Hematopoietic multipotent progenitor cell treated with erythropoietin and hydrocortisone succinate and interleukin-3 and kit ligand, for 17 days (in vitro differentiated cells): Measurements from ENCODE around the gene VMAC.
"Not testable (repeated sequence)": the region's sequence is repeated elsewhere in the genome, so short reads cannot be mapped to it uniquely, and the experiment has no call there.

ENCODE experiments used
- DNase-seq: peaks from one replicate; pipeline ENCODE4 v3.0.0-alpha.2; 2015; ENCODE audit warnings: low spot score

The VMAC gene

GRCh38 chr19:5904352-5905113 is at the start of gene VMAC:
VMAC (plus strand) TSS chr19:5904872; CDS start chr19:5904891, 19 bp downstream.
- peak; percentile 100 for DNase-seq

DNA sequence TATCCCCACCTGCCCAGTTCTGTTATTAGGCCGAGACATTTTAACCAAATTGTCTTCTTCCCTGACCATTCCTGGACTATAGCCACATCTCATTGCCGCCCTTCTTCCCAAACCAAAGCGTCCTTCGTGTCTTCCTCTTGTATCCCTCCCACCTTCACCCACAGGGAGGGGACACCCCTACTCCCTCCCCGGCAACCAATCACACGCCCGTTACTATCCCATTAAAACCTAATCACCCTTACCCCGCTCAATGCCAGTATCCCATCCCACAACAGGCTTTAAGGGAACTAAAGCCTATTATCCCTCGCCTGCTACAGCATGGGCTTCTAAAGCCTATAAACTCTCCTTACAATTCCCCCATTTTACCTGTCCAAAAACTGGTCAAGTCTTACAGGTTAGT is 49.5 kb upstream of the VMAC start:
- DNase-seq, result not testable (repeated sequence)

- no peak for DNase-seq
These were observed 47.2 kb upstream of the VMAC start for GRCh38 chr19:5857203-5858081.

GRCh38 chr19:5863030-5863665 is 41.5 kb upstream of the VMAC start:
- no peak for DNase-seq

DNA sequence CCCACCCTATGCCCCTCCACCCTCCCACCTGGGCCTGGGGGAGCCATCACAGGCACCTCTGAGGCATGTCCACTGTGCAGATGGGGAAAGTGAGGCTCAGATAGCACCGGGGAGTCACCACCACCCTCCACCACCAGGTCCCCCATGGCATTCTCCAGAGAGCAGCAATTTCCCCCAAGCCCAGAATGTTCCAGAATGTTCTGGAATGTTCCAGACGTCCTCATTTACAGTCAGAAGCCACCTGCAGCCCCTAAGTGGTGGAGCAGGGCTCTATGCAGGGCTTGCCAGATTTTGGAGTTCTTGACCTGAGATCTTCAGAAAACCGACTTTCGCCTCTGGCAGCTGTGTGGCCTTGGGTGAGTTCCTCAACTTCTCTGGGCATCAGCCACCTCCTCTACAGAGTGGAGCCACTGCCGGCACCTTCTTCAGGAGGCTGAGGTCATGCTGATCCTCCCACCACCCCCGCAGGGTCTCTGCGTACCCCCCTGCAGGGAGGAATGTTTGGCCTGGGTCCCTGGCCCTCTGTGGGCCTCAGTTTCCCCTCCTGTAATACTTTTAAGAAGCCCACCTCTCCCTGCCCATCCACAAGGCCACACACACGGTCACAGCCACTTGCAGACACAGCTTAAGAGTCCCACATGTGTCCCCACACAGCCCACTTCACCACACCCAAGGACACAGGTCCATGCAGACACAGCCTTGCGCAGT is 40.5 kb upstream of the VMAC start:
- DNase-seq, result no peak

DNA sequence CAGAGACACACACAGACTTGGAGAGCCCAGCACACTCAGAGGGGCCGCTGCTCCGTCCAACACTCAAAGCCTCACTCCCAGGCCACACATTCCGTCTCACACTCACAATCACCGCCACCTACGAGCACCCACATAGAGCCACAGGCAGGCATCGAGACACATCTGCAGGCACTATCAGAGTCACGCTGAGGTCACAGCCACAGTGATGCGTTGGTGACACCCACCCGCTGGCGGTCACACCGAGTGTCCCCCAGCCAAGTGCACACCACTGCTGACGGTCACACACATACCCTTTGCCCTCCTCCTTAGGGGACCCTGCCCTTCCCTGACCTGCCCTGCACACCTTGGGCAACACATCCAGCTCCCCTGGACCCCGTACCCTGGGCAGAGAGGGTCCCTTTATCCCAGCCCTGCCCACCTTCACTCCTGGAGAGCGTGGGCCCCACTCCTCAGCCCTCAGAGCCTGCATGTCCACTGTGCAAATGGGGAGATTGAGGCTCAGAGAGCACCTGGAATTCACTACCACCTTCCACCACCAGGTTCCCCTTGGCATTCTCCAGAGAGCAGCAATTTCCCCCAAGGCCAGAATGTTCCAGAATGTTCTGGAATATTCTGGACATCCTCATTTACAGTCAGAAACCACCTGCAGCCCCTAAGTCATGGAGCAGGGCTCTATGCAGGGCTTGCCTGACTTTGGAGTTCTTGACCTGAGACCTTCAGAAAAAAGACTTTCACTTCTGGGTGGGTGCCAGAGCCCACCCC is 39.8 kb upstream of the VMAC start:
- peak; percentile 10 for DNase-seq

- DNase-seq, result no peak
These were observed 38.9 kb upstream of the VMAC start for GRCh38 chr19:5865772-5866171.

DNA sequence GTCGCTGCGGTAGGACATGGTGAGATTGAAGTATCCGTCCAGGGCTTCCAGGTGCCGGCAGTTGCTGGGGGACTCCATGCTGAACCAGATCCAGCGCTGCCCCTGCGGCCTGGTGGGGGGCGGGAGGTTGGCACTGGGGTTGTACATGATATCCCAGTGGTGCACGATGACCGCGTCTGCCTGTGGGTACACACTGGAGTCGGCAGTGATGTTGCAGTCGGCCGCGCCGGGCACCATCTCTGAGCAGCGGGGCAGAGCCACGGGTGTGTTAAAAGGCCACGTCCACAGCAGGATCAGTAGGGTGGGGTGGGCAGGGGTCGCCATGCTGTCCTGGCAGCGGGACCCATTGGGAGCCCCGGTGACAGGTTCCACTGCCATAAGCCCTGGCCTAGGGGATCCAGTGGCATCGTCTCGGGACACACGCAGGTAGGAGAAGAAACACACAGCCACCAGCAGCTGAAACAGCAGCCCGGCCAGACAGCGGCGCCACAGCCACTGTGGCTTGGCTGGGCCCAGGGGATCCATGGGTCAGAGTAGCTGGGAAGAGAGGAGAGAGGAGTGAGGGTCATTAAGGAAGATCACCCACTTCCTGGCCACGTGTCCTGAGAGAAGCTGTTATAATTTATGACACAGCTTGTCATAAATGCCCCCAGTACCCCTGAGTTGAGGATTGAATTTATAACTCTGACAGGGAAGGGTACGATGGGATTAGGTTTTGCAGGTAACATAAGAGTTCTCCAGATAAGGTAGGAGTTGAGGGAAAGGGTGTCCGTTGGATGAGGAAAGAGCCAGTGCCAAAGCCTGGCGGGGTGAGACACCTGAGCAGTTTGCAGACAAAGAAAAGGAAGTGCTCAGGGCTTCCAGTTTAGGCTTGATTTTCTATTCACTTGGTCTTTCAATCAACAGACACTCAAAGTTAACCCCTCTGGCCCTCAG is 37.2 kb upstream of the VMAC start:
- DNase-seq, result no peak

GRCh38 chr19:5870986-5871394 is 33.7 kb upstream of the VMAC start:
- no peak for DNase-seq

DNA sequence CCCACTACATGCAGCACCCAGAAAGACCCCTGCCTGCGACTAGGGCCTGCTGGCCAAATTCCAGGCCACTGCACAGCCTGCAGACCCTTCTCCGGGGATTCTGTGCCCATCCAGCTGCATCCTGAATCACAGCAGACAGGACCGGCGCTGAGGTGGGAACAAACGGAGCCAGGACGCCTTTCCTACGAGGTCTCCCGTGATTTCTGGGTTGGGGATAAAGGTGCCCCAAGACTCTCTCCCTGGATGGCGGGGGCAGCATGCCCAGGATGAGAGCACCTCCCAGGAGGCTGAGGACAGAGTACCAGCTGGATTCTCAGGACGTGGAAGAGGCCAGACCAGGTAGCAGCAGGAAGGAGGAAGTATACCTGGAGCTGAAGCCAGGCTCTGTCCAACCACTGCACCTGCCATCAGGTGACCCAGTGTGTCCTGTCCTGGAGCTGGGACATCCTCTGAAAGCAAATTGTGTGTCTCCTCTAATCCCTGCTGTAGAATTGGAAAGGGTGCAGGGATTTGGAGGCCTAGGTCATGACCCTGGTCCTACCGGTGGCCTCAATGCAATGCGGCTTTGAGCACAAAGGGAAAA is 31.0 kb upstream of the VMAC start:
- no peak for DNase-seq

GRCh38 chr19:5874496-5874895 is 30.2 kb upstream of the VMAC start:
- DNase-seq, result not testable (repeated sequence)

DNA sequence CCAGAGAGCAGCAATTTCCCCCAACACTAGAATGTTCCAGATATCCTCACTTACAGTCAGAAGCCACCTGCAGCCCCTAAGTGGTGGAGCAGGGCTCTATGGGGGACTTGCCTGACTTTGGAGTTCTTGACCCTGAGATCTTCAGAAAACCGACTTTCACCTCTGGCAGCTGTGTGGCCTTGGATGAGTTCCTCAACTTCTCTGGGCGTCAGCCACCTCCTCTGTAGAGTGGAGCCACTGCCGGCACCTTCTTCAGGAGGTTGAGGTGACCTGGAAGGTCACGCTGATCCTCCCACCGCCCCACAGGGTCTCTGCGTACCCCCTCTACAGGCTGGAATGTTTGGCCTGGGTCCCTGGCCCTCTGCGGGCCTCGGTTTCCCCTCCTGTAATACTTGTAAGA is 27.2 kb upstream of the VMAC start:
- DNase-seq, result no peak

GRCh38 chr19:5877882-5878281 is 26.8 kb upstream of the VMAC start:
- DNase-seq, result no peak

DNA sequence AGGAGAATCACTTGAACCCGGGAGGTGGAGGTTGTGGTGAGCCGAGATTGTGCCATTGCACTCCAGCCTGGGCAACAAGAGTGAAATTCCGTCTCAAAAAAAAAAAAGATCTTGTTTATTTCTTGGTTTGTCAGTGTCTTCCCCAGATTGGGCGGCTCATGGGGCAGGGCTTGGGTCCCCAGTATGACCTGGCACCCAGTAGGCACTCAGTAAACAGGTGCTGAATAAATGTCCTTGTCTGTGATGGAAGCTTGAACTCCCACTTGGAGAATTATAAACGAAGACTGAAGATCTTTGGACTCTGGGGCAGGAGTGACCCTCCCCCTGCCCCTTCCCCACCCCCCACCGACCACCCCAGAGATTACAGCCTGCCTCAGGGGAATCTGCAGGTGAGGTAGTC is 24.5 kb upstream of the VMAC start:
- no peak for DNase-seq

- DNase-seq, result no peak
These were observed 24.0 kb upstream of the VMAC start for GRCh38 chr19:5880604-5881078.

DNA sequence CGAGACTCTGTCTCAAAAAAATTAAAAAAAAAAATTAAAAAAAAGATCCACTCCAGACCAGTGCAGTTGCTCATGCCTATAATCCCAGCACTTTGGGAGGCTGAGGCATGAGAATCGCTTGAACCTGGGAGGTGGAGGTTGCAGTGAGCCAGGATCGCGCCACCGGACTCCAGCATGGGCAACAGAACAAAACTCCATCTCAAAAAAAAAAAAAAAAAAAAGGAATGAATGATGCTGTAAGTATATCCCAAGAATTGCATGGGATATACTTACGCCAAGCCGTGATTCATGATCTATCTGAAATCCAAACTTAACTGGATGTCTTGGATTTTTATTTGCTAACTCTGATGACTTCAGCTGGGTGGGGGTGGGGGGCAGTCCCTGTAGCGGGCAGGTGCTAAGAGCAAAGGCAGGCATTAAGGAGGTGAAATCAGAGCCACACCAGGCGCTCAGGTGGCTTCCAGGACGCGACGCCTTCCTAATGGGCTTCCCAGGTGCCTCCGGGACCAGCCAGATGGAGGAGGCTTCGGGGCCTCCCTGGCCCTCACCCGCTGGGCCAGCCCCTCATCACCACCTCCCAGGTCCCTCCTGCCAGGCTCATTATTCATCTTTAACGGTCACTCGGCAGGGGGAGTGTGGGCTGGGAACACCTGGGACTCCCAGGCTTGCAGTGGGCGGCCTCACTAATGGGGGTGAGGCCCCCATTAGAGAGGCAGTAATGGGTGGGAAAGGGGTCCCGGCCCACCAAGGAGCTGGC is 23.0 kb upstream of the VMAC start:
- no peak for DNase-seq

- DNase-seq, result no peak
These were observed 22.2 kb upstream of the VMAC start for GRCh38 chr19:5882421-5882968.

DNA sequence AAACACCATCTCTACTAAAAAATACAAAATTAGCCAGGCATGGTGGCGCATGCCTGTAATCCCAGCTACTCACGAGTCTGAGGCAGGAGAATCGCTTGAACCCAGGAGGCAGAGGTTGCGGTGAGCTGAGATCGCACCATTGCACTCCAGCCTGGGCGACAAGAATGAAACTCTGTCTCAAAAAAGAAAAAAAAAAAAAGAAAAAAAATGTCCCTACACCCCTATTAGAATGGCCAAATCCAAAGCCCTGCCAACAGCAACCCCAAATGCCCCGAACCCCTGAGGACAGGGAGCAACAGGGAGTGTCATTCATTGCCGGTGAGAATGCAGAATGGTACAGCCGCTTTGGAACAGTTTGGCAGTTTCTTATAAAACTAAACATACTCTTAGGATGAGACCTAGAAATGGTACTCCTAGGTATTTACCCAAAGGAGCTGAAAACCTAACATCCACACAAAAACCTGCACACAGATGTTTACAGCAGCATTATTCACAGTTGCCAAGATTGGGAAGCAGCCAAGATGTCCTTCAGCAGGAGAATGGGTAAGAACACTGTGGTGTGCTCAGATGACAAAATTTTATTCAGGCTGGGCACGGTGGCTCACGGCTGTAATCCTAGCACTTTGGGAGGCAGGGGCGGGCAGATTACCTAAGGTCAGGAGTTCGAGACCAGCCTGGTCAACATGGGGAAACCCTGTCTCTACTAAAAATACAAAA is 21.4 kb upstream of the VMAC start:
- not testable (repeated sequence) for DNase-seq
